ENCODE data around the gene ZC3H7A.

Gene ZC3H7A

DNA sequence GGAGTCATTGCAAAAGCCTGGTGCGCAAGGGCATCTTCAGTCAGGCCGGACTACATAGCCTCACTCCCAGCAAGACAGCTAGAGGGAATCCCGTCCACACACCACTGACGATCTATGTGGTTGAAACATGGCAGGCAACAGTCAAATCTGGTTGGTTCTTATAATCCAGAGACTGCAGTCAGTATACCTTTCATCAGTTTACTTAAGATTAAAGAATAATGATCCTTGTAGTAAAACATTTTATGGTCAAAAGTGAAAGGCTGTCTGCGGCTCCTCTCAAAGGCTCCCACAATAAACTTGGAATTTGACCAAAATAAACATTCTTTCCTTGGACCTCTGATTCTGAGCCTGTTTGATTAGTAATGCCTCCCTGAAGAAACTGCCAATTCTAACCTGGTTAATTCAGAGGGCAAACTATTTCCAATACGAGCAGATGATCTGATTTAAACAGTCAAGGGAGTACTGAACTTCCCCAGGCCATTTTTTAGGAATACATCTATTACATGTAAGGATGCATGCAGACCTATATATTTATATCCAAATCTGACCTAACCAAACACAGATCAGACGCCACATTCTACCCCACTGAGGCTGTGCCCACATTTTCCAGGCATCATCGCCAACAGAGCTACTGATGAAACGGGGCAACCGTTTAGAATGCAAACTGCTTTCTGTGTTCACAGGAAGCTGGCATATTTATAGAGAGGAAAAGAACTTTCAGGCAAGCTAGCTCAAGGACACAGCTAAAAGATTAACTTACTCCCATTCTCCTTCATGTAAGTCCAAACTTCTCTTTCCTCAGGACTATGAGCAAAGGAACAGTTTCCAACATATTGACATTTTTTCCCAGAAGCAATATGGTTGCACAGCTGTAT lies 39.1 kb downstream of the ZC3H7A start (continued):
- 0 out of 2 replicates have a peak, but pooled peaks have one; percentile 67 for TF ChIP-seq ZXDB (tag by site-specific recombination; IDR thresholded peaks at IDR 0.05)
- TF ChIP-seq KLF10 (tag by site-specific recombination; IDR thresholded peaks at IDR 0.05), result 0 out of 2 replicates have a peak, but pooled peaks have one; percentile 26
- 0 out of 2 replicates have a peak, but pooled peaks have one; percentile 10 for TF ChIP-seq ZNF629 (tag by site-specific recombination; IDR thresholded peaks at IDR 0.05)
- TF ChIP-seq ZNF707 (tag by site-specific recombination; IDR thresholded peaks at IDR 0.05), result no peak
- no peak for TF ChIP-seq ZNF549 (tag by site-specific recombination; IDR thresholded peaks at IDR 0.05)
- no peak for TF ChIP-seq ZNF785 (tag by site-specific recombination; IDR thresholded peaks at IDR 0.05)
- peak; percentile 72; the same call in 1 of the 2 replicates for TF ChIP-seq TCF7L2 (IDR thresholded peaks at IDR 0.05; ENCODE audit: borderline replicate concordance, low read depth, low read length)
- TF ChIP-seq ZNF701 (tag by site-specific recombination; IDR thresholded peaks at IDR 0.05), result no peak
- TF ChIP-seq, protein P1, sequence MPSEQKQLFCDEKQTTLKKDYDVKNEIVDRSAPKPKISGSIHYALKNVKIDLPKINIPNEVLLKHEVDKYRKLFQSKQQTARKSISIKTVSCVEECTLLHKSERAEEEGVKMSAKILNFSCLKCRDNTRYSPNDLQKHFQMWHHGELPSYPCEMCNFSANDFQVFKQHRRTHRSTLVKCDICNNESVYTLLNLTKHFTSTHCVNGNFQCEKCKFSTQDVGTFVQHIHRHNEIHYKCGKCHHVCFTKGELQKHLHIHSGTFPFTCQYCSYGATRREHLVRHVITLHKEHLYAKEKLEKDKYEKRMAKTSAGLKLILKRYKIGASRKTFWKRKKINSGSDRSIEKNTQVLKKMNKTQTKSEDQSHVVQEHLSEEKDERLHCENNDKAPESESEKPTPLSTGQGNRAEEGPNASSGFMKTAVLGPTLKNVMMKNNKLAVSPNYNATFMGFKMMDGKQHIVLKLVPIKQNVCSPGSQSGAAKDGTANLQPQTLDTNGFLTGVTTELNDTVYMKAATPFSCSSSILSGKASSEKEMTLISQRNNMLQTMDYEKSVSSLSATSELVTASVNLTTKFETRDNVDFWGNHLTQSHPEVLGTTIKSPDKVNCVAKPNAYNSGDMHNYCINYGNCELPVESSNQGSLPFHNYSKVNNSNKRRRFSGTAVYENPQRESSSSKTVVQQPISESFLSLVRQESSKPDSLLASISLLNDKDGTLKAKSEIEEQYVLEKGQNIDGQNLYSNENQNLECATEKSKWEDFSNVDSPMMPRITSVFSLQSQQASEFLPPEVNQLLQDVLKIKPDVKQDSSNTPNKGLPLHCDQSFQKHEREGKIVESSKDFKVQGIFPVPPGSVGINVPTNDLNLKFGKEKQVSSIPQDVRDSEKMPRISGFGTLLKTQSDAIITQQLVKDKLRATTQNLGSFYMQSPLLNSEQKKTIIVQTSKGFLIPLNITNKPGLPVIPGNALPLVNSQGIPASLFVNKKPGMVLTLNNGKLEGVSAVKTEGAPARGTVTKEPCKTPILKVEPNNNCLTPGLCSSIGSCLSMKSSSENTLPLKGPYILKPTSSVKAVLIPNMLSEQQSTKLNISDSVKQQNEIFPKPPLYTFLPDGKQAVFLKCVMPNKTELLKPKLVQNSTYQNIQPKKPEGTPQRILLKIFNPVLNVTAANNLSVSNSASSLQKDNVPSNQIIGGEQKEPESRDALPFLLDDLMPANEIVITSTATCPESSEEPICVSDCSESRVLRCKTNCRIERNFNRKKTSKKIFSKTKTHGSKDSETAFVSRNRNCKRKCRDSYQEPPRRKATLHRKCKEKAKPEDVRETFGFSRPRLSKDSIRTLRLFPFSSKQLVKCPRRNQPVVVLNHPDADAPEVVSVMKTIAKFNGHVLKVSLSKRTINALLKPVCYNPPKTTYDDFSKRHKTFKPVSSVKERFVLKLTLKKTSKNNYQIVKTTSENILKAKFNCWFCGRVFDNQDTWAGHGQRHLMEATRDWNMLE (tag by site-specific recombination; conservative IDR thresholded peaks at IDR 0.05; ENCODE audit: low read depth), result no peak
- TF ChIP-seq, protein P2, sequence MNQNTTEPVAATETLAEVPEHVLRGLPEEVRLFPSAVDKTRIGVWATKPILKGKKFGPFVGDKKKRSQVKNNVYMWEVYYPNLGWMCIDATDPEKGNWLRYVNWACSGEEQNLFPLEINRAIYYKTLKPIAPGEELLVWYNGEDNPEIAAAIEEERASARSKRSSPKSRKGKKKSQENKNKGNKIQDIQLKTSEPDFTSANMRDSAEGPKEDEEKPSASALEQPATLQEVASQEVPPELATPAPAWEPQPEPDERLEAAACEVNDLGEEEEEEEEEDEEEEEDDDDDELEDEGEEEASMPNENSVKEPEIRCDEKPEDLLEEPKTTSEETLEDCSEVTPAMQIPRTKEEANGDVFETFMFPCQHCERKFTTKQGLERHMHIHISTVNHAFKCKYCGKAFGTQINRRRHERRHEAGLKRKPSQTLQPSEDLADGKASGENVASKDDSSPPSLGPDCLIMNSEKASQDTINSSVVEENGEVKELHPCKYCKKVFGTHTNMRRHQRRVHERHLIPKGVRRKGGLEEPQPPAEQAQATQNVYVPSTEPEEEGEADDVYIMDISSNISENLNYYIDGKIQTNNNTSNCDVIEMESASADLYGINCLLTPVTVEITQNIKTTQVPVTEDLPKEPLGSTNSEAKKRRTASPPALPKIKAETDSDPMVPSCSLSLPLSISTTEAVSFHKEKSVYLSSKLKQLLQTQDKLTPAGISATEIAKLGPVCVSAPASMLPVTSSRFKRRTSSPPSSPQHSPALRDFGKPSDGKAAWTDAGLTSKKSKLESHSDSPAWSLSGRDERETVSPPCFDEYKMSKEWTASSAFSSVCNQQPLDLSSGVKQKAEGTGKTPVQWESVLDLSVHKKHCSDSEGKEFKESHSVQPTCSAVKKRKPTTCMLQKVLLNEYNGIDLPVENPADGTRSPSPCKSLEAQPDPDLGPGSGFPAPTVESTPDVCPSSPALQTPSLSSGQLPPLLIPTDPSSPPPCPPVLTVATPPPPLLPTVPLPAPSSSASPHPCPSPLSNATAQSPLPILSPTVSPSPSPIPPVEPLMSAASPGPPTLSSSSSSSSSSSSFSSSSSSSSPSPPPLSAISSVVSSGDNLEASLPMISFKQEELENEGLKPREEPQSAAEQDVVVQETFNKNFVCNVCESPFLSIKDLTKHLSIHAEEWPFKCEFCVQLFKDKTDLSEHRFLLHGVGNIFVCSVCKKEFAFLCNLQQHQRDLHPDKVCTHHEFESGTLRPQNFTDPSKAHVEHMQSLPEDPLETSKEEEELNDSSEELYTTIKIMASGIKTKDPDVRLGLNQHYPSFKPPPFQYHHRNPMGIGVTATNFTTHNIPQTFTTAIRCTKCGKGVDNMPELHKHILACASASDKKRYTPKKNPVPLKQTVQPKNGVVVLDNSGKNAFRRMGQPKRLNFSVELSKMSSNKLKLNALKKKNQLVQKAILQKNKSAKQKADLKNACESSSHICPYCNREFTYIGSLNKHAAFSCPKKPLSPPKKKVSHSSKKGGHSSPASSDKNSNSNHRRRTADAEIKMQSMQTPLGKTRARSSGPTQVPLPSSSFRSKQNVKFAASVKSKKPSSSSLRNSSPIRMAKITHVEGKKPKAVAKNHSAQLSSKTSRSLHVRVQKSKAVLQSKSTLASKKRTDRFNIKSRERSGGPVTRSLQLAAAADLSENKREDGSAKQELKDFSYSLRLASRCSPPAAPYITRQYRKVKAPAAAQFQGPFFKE (tag by site-specific recombination; IDR thresholded peaks at IDR 0.05; ENCODE audit: borderline replicate concordance), result no peak
- TF ChIP-seq, protein P3, sequence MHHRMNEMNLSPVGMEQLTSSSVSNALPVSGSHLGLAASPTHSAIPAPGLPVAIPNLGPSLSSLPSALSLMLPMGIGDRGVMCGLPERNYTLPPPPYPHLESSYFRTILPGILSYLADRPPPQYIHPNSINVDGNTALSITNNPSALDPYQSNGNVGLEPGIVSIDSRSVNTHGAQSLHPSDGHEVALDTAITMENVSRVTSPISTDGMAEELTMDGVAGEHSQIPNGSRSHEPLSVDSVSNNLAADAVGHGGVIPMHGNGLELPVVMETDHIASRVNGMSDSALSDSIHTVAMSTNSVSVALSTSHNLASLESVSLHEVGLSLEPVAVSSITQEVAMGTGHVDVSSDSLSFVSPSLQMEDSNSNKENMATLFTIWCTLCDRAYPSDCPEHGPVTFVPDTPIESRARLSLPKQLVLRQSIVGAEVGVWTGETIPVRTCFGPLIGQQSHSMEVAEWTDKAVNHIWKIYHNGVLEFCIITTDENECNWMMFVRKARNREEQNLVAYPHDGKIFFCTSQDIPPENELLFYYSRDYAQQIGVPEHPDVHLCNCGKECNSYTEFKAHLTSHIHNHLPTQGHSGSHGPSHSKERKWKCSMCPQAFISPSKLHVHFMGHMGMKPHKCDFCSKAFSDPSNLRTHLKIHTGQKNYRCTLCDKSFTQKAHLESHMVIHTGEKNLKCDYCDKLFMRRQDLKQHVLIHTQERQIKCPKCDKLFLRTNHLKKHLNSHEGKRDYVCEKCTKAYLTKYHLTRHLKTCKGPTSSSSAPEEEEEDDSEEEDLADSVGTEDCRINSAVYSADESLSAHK (tag by site-specific recombination; IDR thresholded peaks at IDR 0.05), result peak; percentile 98
- no peak for TF ChIP-seq ZIC2 (tag by site-specific recombination; IDR thresholded peaks at IDR 0.05)
- TF ChIP-seq ZFHX2 (tag by site-specific recombination; conservative IDR thresholded peaks at IDR 0.05), result no peak
- TF ChIP-seq, protein P4, sequence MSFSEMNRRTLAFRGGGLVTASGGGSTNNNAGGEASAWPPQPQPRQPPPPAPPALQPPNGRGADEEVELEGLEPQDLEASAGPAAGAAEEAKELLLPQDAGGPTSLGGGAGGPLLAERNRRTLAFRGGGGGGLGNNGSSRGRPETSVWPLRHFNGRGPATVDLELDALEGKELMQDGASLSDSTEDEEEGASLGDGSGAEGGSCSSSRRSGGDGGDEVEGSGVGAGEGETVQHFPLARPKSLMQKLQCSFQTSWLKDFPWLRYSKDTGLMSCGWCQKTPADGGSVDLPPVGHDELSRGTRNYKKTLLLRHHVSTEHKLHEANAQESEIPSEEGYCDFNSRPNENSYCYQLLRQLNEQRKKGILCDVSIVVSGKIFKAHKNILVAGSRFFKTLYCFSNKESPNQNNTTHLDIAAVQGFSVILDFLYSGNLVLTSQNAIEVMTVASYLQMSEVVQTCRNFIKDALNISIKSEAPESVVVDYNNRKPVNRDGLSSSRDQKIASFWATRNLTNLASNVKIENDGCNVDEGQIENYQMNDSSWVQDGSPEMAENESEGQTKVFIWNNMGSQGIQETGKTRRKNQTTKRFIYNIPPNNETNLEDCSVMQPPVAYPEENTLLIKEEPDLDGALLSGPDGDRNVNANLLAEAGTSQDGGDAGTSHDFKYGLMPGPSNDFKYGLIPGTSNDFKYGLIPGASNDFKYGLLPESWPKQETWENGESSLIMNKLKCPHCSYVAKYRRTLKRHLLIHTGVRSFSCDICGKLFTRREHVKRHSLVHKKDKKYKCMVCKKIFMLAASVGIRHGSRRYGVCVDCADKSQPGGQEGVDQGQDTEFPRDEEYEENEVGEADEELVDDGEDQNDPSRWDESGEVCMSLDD (tag by site-specific recombination; IDR thresholded peaks at IDR 0.05), result no peak
- TF ChIP-seq, protein P5, sequence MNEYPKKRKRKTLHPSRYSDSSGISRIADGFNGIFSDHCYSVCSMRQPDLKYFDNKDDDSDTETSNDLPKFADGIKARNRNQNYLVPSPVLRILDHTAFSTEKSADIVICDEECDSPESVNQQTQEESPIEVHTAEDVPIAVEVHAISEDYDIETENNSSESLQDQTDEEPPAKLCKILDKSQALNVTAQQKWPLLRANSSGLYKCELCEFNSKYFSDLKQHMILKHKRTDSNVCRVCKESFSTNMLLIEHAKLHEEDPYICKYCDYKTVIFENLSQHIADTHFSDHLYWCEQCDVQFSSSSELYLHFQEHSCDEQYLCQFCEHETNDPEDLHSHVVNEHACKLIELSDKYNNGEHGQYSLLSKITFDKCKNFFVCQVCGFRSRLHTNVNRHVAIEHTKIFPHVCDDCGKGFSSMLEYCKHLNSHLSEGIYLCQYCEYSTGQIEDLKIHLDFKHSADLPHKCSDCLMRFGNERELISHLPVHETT (tag by site-specific recombination; IDR thresholded peaks at IDR 0.05), result no peak
- no peak for TF ChIP-seq ZNF514 (tag by site-specific recombination; IDR thresholded peaks at IDR 0.05)
- peak; percentile 81 for TF ChIP-seq FEZF1 (tag by site-specific recombination; IDR thresholded peaks at IDR 0.05)
- no peak for TF ChIP-seq ZBTB20 (tag by site-specific recombination; IDR thresholded peaks at IDR 0.05)
- TF ChIP-seq OSR2 (tag by site-specific recombination; IDR thresholded peaks at IDR 0.05), result peak; percentile 83
- no peak for TF ChIP-seq ZNF768 (tag by site-specific recombination; IDR thresholded peaks at IDR 0.05)
- TF ChIP-seq ZNF324 (tag by site-specific recombination; IDR thresholded peaks at IDR 0.05), result no peak
